Measurements from ENCODE around the gene TBRG4.

TBRG4 gene

GRCh38 chr7:45098983-45099839 is 12.3 kb downstream of the TBRG4 start:
- H3K4me3 ChIP-seq (IDR thresholded peaks at IDR 0.05; ENCODE audit: insufficient read depth, low read depth, low read length): no peak overlapping the region
- H3K9ac ChIP-seq: no peak overlapping the region
- no peak for TF ChIP-seq CTCF (conservative IDR thresholded peaks at IDR 0.05; ENCODE audit: low read depth, low read length)
- no peak overlapping the region for H3K27ac ChIP-seq
- no peaks in the 10 kb centered on the region for H3K79me2 ChIP-seq (ENCODE audit: insufficient read depth, low read depth)
- H3K4me2 ChIP-seq: no peak overlapping the region
- no peaks in the 10 kb centered on the region for H3K4me1 ChIP-seq (ENCODE audit: low read depth, poor library complexity, severe bottlenecking)
- H3K36me3 ChIP-seq (ENCODE audit: insufficient read depth): peaks cover 33% of the 10 kb centered on the region; the same call in 1 of the 2 replicates
- no peaks in the 10 kb centered on the region for H3K27me3 ChIP-seq (ENCODE audit: insufficient read depth, low read depth)
- 0 out of 2 replicates have a peak, but pooled peaks cover 3% of the 10 kb centered on the region for H4K20me1 ChIP-seq (ENCODE audit: insufficient read depth)
- H2AFZ ChIP-seq (ENCODE audit: low read depth): no peak overlapping the region

DNA sequence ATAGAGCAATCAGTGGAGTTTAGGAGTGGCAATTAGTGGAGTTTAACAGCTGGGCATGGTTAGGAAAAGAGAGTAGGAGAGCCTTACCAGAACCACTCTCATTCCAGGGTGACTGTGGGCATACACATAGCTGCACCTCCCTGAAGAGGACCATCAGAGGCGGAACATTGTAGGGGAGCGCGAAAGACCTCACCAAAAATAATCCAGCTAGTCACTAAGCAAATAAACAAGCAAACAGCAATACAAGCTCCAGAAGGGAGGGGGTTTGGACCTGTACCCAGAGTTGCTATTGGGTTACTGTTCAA is 18.6 kb downstream of the TBRG4 start:
- no peak overlapping the region for H3K4me3 ChIP-seq (IDR thresholded peaks at IDR 0.05; ENCODE audit: insufficient read depth, low read depth, low read length)
- H4K20me1 ChIP-seq (ENCODE audit: insufficient read depth): no peaks in the 10 kb centered on the region
- H3K27ac ChIP-seq: no peak overlapping the region
- TF ChIP-seq CTCF (conservative IDR thresholded peaks at IDR 0.05; ENCODE audit: low read depth, low read length): no peak
- H3K4me2 ChIP-seq: no peak overlapping the region
- peaks cover 3% of the 10 kb centered on the region for H3K4me1 ChIP-seq (ENCODE audit: low read depth, poor library complexity, severe bottlenecking)
- H3K36me3 ChIP-seq (ENCODE audit: insufficient read depth): no peaks in the 10 kb centered on the region
- H3K9ac ChIP-seq: no peak overlapping the region
- H3K79me2 ChIP-seq (ENCODE audit: insufficient read depth, low read depth): no peaks in the 10 kb centered on the region
- no peak overlapping the region for H2AFZ ChIP-seq (ENCODE audit: low read depth)
- H3K27me3 ChIP-seq (ENCODE audit: insufficient read depth, low read depth): no peaks in the 10 kb centered on the region

- no peaks in the 10 kb centered on the region for H4K20me1 ChIP-seq (ENCODE audit: insufficient read depth)
- no peaks in the 10 kb centered on the region for H3K36me3 ChIP-seq (ENCODE audit: insufficient read depth)
- H3K79me2 ChIP-seq (ENCODE audit: insufficient read depth, low read depth): no peaks in the 10 kb centered on the region
- no peak overlapping the region for H3K27ac ChIP-seq
- no peak for TF ChIP-seq CTCF (conservative IDR thresholded peaks at IDR 0.05; ENCODE audit: low read depth, low read length)
- no peak overlapping the region for H3K9ac ChIP-seq
- no peaks in the 10 kb centered on the region for H3K27me3 ChIP-seq (ENCODE audit: insufficient read depth, low read depth)
- no peak overlapping the region for H2AFZ ChIP-seq (ENCODE audit: low read depth)
- no peak overlapping the region for H3K4me3 ChIP-seq (IDR thresholded peaks at IDR 0.05; ENCODE audit: insufficient read depth, low read depth, low read length)
- H3K4me2 ChIP-seq: no peak overlapping the region
- peaks cover 3% of the 10 kb centered on the region for H3K4me1 ChIP-seq (ENCODE audit: low read depth, poor library complexity, severe bottlenecking)
Observed at GRCh38 chr7:45092100-45092930, 19.2 kb downstream of the TBRG4 start.

- Histone ChIP-seq H3K27ac (no peak overlapping the region), H3K4me2 (no peak overlapping the region), H4K20me1 (ENCODE audit: insufficient read depth) (no peaks in the 10 kb centered on the region), H3K9ac (no peak overlapping the region), H3K36me3 (ENCODE audit: insufficient read depth) (no peaks in the 10 kb centered on the region), H3K4me3 (IDR thresholded peaks at IDR 0.05; ENCODE audit: insufficient read depth, low read depth, low read length) (no peak overlapping the region), H3K79me2 (ENCODE audit: insufficient read depth, low read depth) (no peaks in the 10 kb centered on the region), H3K4me1 (ENCODE audit: low read depth, poor library complexity, severe bottlenecking) (peaks cover 3% of the 10 kb centered on the region), H2AFZ (ENCODE audit: low read depth) (no peak overlapping the region; the same call in 1 of the 2 replicates), H3K27me3 (ENCODE audit: insufficient read depth, low read depth) (no peaks in the 10 kb centered on the region)
- TF ChIP-seq CTCF (conservative IDR thresholded peaks at IDR 0.05; ENCODE audit: low read depth, low read length): no peak
Observed at GRCh38 chr7:45089341-45089891, 22.1 kb downstream of the TBRG4 start.
